AG04450 (cell line): Measurements from ENCODE around the gene TLL2. TPM values are rescaled to one million over a fixed set of nuclear protein-coding genes. Genes with fewer than 3 reads are reported as not detected.

Experiments used
- CTCF ChIA-PET: fragments of 300-600, 350-600 bp; formaldehyde crosslinking; extraction: SDS; loops from one replicate; lab custom pipeline; 2022; ENCODE audit warnings: antibody characterized with exemption, inconsistent platforms; lab: Charles Lee
- POLR2A ChIA-PET: fragments of 350-600 bp; formaldehyde crosslinking; extraction: SDS; loops from one replicate; lab custom pipeline; 2021; ENCODE audit warnings: antibody characterized with exemption, inconsistent platforms; lab: Yijun Ruan, JAX
- DNase-seq: peaks from one replicate; pipeline ENCODE4 v3.0.0-alpha.2; 2011; ENCODE audit warnings: low read depth, low spot score
- H3K27ac ChIP-seq: one replicate; pipeline ENCODE4 v1.5.1; 2012; ENCODE audit warnings: low read depth, low read length, control low read depth
- H3K27me3 ChIP-seq: one replicate; pipeline ENCODE4 v1.6.0; 2012; ENCODE audit warnings: low read length; ENCODE audit not compliant: control insufficient read depth, insufficient read depth
- H3K4me3 ChIP-seq: 2 replicates; pipeline ENCODE4 v1.5.1; 2011; ENCODE audit warnings: mild to moderate bottlenecking, low read depth, low read length, control low read depth
- H3K9me3 ChIP-seq: 2 replicates; pipeline ENCODE4 v1.5.1; 2012; ENCODE audit warnings: low read length; ENCODE audit not compliant: control insufficient read depth, insufficient read depth
- CTCF ChIP-seq: IDR thresholded peaks from 2 replicates; pipeline ENCODE4 v1.5.1; 2011; ENCODE audit warnings: low read depth, low read length, control low read depth, inconsistent platforms
- polyA plus RNA-seq: library from polyadenylated mRNA; depleted of rRNA; stranded (reverse); fragments of >200 nt; gene quantifications from 2 replicates; pipeline ENCODE4 v1.2.3, GENCODE V29; 2011

Gene TLL2
- polyA plus RNA-seq, 1 experiment = 0.01 TPM

- DNase-seq = no peak
- ChIA-PET CTCF (interaction anchor here (2.6 kb wide), 1 partner anchor 9 kb away, joined by 8 read pairs; no protein-coding TSS in a partner anchor), POLR2A (no interaction called here)
- peaks cover 3% of the 10 kb centered on the region for H3K27me3 ChIP-seq
- no peak for TF ChIP-seq CTCF
- H3K9me3 ChIP-seq = no peaks in the 10 kb centered on the region
- no peak overlapping the region for H3K27ac ChIP-seq
- H3K4me3 ChIP-seq = no peak overlapping the region
These were observed 134.0 kb downstream of the TLL2 start for GRCh38 chr10:96379758-96380157.

- ChIA-PET POLR2A (no interaction called here), CTCF (interaction anchor here (2.6 kb wide), 1 partner anchor 8 kb away, joined by 8 read pairs; no protein-coding TSS in a partner anchor)
- Histone ChIP-seq H3K9me3 (no peaks in the 10 kb centered on the region), H3K27me3 (peaks cover 10% of the 10 kb centered on the region), H3K27ac (no peak overlapping the region), H3K4me3 (no peak overlapping the region)
- TF ChIP-seq CTCF = no peak
- DNase-seq = no peak
These were observed 135.0 kb downstream of the TLL2 start for GRCh38 chr10:96378741-96379140.

DNA sequence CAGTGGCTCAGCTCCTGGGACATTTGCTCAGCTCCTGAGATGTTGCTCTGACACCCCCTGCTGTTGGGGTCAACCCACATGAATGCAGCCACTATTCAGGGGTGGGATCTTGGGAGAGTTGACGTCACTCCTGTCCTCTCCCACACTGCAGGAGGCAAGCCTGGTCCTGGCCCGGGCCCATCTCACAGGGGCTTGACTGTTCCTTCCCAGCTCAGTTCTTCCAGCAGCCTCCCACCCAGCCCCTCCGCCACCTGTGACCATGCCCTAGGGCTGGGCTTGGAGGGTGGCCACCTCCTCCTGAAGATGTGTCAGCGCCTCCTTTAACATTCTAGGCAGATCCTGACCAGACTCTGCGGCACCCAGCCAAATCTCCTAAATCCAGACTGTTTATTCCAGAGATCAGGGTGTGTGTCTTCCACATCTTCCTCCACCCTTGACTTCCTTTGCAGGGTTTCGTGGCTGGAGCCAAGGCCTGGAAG is 135.9 kb downstream of the TLL2 start:
- Histone ChIP-seq H3K27ac (no peak overlapping the region), H3K27me3 (peaks cover 12% of the 10 kb centered on the region), H3K9me3 (no peaks in the 10 kb centered on the region), H3K4me3 (no peak overlapping the region)
- no peak for TF ChIP-seq CTCF
- DNase-seq = no peak
- POLR2A ChIA-PET = no interaction called here
- CTCF ChIA-PET = interaction anchor here (0.8 to 1.0 kb wide), 3 partner anchors 11 to 133 kb away, joined by 3 read pairs; no protein-coding TSS in a partner anchor

GRCh38 chr10:96376483-96376882 is 137.2 kb downstream of the TLL2 start:
- ChIA-PET POLR2A (no interaction called here), CTCF (interaction anchor here (1.0 kb wide), 2 partner anchors 19 to 360 kb away, joined by 3 read pairs; no protein-coding TSS in a partner anchor)

More at GRCh38 chr10:96376483-96376882, 137.2 kb downstream of the TLL2 start:
- no peak overlapping the region for H3K4me3 ChIP-seq
- peaks cover 12% of the 10 kb centered on the region for H3K27me3 ChIP-seq
- TF ChIP-seq CTCF = no peak
- no peak overlapping the region for H3K27ac ChIP-seq
- no peaks in the 10 kb centered on the region for H3K9me3 ChIP-seq
- DNase-seq = no peak
